Skin of body (tissue), 2 donors: ENCODE data around the gene CYP4V2. TPM values are rescaled to one million over a fixed set of nuclear protein-coding genes. Genes with fewer than 3 reads are reported as not detected.

Source experiments
- DNase-seq: peaks from one replicate; lab custom pipeline; 2025; lab: John Stamatoyannopoulos, UW
- total RNA-seq: library from RNA; depleted of rRNA; stranded (reverse); fragments of >200 nt; gene quantifications from one replicate; pipeline ENCODE4 v1.2.3, GENCODE V29; 2014

Gene CYP4V2
- 11.6 TPM for total RNA-seq

DNA sequence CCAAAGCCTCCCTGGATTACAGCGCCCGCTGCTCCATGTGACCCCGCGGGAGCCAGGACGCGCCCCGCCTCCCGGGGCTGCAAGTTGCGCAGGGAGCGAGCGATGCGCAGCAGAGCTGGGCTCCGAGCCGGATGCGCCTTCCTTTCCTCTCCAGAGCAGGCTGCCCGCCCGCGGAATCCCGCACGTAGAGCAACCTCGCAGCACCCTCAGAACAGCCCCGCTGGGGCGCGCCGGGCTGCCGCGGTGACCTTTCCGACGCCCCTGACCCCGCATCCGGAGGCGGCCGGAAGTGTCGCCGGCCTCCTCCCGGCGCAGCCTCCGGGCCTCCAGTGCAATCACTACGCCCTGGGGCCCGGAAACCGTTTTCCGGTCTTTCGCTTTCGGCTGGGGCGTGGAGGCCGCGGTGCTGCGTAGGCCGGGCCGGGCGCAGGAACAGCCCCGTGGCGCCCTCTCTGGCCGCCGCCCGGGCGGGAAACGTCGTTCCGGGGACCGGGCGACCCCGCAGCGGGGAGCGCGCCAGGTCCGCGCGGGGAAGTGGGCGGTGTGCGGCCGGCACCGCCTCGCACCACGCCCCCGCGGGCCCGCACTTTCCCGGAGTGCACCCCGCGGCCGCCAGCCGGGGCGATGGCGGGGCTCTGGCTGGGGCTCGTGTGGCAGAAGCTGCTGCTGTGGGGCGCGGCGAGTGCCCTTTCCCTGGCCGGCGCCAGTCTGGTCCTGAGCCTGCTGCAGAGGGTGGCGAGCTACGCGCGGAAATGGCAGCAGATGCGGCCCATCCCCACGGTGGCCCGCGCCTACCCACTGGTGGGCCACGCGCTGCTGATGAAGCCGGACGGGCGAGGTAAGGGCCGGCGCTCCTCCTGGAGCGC, at the start of gene CYP4V2:
Gene CYP4V2, plus strand, starts transcription at position 368 of the 866 bp plus-strand sequence. Its CDS starts 257 bp downstream, at position 625.
- peak; percentile 50 for DNase-seq

DNA sequence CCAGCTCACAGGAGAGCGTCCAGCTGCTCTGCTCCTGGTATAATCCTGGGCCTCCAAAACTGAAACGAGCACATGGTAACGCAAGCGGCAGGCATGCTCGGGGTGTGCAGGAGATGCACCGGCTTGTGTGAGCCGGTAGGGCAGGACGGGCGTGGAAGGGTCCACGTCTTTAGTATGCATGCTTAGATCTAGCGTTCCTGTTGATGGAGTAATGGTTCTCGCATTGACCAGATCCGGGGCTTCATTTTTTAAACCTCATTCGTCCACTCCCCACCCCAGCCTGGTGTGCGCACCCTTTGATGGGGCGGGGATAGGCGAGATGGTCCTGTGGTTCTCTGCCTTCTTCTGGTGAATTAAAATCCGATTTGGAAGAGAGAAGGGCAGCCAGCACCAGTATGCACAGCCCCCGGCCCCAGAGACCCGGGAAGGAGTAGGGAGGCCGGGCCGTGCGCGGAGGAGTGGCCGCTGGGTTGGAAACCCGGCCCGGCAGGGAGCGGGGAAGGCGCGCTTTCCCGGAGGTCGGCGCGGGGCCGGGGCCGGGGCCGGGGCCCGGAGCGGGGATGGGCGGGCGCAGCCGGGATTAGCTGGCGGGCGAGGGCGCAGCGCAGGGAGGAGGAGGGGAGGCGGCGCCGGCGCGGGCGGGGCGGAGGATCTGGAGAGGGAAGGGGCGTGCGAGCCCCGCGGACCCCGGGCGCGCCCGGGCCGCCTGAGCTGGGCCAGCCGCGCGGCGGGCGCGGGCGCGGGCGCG, 47.0 kb upstream of the CYP4V2 start:
- DNase-seq: peak; percentile 33

DNA sequence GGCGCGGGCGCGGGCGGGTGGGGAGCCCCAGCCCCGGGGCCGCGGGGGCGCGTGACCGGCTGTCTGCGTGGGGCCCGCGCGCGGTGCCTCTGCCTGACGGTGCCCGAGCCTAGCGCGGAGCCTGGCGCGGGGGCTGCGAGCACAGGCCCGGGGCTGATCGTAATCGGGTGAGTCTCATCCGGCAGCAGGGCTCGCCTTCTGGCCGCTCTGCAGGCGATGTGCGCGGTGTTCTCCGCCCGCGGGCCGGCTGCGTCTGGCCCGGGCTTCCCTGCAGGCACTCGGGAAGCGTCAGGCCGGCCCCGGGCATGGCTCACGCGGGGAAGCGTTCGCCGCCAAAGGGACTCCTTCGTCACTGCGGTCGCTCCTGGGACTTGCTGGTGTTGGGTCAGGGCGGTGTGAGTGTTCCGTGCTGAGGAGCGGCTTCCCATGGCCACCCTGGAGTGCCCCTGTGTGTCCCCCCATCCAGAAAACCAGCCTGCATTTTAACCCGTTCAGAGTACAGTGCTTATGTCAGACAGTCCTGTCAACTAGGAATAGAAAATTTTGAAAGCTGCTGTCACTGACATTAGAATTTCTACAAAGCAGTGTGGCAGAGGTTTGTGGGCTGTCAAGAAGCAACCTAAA, 46.3 kb upstream of the CYP4V2 start:
- DNase-seq: peak; percentile 7

DNA sequence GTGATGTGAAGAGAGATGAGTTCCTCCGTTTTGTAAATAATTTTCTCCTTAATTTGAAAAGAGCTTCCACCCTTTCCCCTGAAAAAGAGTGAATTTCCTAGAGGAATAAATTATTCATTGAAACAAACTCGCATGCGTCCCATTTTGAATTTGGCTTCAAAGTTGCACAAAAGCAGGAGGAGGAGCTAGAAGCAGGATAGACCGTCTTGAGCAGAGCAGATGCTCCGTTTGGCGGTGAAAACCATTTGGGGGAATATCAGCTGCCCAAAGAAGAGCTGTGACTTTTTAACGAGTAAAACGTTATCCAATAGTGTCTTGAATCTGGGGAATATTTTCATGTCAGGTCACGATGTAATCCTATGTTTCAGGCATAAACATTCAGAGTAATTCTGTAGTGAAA, 44.9 kb upstream of the CYP4V2 start:
- no peak for DNase-seq

DNA sequence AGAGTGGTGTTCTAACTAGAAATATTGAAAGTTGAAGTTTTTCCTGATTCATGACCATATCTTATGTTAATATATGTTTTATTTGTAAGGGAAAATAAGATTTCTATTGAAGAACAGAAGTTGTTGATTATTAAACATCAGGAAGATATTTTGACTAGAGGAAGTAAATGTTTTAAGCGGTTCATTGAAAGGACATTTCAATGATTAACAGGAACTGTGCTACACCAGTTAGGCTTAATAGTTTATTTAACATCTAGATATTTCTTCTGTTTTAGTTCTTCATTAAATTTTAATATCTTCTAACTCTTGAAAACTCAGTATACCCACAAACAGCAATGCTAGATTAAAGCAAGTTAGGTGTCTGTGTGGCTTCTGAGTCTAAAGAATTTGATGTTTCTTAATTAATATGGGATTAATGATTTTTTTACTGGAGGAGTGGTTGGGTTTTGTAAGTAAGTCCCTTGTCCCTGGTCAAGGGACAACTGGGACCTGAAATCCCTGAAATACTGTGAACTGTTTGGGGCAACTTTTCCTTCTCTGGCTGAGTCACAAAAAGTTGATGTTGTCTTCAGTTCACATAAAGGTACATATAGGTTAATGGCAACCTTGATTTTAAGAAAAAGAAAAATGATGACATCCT, 42.9 kb upstream of the CYP4V2 start:
- DNase-seq: no peak

DNA sequence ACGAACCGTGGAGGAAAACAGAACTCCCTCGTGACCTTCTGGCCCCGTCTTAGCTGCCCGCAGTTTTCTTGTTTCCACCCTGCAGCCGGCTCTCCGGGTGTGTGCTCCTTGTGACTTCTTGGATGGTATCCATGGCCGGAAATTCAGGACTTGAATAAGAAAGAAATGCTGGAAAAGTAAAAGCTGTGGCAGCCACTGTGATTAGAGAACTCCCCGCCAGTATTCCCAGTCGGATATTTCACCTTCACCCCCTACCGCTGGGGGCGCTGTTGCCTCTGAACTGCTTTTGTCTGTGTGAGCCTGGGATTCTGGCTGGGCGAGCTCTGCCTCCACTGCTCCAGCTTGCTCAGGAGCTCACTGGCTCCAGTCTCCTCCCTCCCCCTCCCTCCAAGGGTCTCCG, 41.5 kb upstream of the CYP4V2 start:
- DNase-seq: no peak

DNA sequence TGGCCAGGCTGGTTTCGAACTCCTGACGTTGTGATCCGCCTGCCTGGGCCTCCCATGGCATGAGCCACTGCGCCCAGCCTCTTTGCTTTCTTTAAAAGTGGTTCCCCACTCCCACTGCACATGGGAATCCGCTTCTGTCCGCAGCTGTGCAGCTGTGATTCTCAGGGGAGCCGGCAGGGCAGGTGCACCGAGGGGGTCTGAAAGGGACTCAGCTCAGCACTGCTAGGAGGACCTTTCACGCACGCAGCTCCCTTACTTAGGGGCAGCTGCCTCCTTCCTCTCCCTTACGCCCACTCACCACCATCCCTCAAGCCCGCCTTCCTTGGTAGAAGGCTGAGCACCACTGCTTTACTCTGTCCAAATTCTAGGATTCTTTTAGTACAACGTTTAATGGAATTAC, 40.4 kb upstream of the CYP4V2 start:
- DNase-seq: no peak

DNA sequence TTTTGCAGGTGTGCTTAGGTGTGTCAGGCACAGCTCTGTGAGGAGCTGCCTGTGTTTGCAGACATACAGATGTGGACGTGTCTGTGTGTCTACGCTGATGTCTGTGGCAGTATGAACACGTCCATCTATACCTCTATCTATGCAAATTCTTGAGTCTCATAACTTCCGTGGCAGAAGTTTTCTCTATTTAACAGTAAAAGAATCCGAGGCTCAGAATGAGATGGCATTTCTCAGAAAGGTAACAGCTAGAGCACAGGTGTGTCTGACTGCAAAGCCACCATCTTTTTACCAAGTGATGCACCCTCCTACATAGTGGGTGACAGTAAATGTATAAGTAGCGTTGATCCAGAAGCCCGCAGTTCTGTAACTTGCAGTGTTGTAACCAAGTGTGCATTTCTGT, 39.9 kb upstream of the CYP4V2 start:
- DNase-seq: no peak

DNA sequence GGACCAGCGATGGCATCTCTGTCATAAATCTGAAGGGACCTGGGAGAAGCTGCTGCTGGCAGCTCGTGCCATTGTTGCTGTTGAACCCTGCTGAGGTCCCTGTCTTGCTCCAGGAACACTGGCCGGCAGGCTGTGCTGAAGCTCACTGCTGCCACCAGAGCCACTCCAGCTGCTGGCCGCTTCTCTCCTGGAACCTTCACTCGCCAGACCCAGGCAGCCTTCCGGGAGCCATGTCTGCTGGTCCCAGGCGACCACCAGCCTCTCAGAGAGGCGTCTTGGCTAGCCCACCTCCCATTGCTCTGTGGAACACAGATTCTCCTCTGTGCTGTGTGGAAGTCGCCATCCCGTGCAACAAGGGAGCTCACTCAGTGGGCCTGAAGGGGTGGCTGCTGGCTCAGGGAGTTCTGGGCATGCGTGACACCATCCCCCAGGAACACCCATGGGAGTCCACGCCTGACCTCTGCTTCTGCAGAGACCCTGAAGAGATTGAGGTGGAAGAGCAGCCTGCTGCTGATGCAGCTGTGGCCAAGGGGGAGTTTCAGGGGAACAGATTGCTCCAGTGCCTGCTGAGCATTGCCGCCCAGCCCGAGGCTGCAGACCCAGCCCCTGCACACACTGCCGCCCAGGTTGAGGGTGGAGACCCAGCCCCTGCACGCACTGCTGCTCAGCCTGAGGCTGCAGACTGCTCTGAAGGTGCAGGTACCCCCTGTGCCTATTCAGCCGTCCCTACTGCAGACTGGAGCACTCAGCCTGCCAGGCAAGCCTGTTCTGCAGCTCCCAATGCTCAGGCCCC, 33.1 kb upstream of the CYP4V2 start:
- no peak for DNase-seq

DNA sequence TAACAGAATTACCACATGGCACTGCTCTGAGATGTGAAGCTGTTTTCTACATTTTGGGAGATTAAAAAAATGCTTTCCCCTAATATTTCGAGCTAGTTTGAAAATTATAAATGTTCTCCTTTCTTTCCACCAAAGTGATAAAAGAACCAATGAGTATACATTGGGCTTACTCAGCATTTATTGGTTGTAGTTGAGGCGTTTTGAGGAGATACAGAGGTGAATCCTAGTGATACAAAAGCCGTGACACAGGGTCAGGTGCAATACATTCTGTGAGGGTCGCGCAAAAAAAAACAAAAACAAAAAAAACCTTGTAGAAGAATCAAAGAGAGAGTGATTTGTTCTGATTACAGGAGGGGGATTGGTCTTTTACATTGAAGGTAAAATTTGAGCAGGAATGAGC, 32.4 kb upstream of the CYP4V2 start:
- no peak for DNase-seq

DNA sequence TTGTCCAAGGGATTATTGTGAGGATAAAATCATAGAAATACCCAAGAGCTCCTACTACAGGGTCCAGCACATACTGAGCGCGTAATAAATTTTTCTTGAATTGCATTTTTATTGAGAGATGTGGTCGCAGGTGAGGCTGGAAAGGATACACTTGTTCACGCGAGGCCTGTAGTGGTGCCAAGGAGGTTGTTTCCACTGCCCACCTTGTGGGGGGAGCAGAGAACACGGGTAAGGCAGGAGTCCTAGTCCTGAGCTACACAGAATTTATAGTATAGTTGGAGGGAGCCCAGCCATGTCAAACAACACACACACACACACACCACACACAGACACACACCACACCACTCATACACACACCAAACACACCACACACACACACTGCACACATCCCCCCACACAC, 31.8 kb upstream of the CYP4V2 start:
- no peak for DNase-seq

DNA sequence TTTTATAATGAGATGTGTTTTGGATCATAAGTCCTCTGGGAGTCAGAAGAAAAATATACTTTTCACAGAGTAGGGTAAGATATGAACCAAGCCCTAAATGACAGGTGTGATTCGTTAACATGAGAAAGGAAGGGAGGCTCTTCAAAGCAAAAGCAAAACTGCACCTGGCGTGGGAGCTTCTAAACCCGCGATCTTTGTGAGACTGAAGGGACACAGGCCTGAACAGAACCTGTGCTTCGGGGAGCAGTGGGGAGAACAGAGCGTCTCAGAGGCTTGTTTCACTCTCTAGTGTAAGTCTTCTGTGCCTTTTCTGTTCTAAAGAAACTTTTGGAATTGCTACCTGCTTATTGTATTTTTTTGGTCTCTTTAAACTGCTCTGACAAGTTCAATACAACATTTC, 30.2 kb upstream of the CYP4V2 start:
- no peak for DNase-seq

DNA sequence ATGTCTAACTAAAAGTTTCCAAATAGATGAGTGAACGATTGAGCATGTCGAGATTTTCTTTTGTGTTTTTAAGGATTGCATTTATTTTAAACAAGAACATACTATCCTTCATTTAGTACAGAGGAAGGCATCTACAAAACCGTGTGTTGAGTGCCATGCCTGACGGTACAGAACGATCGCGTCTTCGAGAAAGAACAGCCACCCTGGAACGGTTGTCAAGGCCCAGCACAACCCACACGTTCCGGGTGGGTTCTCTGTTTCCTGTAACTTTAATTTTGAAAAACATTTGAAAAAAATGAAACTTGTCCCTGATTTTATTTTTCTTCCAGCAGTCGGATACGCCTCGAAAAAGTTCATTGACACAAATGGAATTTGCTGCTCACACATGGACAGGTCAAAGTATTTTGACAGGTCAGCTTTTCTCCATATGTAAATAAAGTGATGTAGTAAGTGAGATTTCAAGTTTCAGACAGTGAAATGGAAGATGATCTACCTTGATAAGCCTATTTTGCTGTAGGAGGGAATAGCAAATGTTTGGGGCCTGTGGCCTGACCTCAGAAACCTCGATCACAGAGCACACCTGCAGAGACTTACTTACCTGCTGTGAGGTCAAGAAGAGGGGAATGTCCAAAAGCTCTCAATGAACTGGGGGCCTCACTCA, 24.4 kb upstream of the CYP4V2 start:
- DNase-seq: no peak

DNA sequence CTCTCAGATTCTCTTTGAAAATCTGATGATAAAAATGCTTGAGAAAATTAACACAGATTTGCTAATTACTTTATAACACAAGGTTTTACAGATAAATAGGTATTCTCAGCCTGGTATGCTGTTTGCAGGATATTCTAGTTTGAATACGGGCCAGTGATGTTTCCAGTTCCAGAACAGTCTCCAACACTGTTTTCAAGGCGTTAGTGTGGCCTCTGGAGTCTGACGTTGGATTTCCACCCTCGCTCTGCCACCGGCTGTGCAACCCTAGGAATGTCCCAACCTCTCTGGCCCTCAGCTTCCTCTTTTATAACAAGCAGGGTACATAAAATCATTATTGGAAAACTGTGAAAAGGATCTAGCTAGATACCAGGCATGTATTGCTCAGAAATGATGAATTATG, 23.8 kb upstream of the CYP4V2 start:
- no peak for DNase-seq

DNA sequence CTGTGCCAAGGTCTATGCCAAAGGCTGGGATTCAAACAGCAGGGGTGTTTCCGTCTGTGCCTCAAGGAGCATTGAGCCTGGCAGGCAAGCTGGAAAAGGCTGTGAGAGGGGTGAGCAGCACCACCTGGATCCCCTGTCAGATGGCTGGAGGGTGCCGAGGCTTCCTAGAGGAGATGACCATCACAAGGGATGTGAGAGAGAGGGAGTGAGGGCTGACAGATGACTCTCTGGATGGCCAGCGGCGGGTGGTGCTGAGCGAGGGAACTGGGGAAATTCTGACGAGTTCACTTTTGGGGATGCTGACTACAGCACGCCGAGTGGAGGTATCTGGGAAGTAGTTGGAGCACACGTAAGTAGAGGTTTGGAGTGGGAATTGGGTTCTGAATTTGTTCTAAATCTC, 22.6 kb upstream of the CYP4V2 start:
- DNase-seq: no peak

DNA sequence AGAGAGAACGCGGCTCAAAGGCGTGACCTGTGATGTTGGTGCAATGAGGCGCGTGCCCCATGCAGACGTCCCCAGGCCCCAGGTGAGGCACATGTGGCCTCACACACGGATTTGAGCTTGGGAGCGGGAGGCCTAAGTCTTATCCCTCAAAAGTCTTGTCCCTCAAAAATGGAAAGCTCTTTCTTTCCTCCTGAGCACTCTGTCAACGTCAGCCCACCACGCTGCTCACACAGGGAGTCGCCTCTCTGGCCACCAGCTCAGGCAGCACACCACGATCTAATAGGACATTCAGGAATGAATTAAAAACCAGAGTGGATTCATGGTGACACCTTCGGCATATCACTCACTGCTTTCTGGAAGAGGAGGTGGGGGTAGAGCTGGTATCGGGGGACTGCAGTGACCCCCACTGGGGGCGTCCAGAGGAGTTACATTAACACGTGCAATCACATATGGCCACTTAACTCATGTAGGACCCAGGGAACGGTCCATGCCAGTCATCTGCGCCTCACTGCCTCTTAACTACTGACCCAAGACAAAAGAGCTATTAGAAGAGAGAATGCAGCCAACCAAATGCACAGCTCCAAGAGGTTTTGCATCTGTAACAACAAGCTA, 21.9 kb upstream of the CYP4V2 start:
- no peak for DNase-seq

DNA sequence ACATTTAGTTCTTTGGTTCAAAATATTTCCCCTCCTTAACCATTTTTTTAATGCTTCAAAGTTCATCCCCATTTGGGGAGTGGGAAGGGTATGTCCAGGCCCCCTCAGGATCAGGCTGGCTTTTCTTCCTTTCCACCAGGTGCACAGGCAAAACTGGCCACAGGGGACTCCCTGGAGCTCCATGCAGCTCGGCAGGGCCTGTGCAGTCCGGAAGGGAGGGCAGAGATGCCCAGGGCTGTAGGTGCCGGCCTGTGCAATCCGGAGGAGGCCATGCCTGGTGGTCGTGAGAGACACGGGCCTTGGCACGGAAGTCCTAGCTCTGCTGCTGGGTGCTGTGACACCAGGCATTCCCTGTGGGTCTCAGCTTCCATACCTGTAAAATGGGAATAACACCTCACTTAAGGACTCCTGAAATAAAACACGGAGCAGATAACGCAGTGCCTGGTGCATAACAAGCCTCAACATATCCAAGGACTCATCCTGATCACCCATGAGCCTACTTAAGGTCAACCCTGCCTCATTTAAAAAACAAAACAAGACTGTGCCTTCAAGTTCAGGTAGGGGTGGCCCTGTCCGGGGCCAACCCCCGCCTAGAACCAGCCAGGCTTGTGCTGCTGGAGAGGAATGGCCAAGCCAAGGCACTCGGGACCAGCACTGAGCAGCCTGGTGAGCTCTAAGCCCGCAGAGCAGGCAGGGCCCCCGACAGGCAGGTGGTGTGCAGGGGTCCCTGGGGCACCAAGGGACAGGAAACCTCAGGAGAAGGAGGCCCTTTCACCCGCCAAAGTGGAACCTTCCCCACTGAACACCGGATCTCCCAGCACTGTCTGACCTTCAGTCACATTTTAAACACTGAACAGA, 21.2 kb upstream of the CYP4V2 start:
- no peak for DNase-seq

DNA sequence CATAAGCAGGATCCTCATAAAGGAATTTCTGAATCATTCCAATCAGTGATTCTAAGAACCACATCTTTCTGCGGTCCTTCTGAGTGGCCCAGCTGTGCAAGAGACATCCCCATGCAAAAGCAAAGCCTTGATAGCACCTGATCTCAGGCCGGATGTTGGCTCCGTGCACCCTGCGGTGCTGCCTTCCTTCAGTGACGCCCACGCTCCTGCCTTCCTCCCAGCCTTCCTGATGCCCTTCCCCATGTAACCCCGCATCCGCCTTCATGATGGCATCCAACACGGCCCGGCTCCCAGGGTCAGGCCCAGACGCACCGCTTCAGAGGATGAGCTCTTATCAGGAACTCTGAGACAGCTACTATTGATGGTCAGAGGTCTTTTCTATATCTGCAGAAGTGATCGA, 20.4 kb upstream of the CYP4V2 start:
- no peak for DNase-seq

DNA sequence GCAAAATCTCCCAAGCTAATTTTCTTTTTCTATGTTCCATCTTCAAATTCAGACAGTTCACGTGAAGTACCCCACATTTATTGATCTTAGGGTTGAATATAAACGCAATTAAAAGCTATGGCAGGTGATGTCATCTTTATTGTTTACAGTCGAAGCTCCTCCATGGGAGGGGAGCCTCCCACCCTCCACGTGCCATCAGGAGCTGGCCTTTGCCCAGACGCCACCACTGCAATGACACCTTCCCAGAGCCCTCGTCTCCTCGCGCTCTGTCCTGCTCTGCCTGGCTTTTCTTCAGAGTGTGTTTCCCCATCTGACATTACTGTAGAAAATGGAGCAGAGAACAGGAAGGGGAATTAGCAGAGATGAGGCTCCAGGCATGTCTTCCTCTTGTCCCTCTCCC, 18.8 kb upstream of the CYP4V2 start:
- no peak for DNase-seq
